ENCODE results near the gene GUCA2A.

The GUCA2A gene

DNA sequence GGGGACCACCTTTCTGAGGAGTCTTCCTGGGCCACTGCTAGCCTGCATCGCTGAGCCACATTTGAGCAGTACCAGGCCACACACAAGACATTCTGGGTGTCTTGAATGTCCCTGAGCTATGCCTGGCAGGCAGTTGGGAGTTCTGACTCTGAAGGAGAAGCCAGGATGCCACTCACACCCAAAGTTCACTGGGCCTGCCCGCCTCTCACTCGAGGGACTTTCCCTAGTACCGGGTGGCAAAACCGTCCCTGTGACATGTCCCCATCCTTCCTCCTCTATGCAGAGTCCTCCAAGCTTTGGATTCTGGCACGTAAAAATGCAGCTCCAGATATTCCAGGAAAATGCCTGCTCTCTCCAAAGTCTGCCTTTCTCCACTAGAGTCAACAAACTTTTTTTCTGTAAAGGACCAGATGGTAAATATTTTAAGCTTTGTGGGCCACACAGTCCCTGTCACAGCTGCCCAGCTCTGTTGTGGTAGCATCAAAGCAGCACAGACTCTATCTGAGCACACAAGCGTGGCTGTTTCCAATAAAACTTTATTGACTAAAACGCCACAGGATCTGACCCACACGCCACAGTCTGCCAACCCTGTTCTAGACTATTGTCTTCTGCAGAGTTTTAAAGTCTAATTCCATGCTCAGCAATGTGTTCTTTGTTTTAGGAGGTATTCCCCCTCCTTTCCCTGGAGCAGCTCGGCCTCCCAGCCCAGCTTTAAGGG is 30.6 kb downstream of the GUCA2A start:
- DNase-seq (ENCODE audit: low spot score) (no peak), FAIRE-seq (no peak)

DNA sequence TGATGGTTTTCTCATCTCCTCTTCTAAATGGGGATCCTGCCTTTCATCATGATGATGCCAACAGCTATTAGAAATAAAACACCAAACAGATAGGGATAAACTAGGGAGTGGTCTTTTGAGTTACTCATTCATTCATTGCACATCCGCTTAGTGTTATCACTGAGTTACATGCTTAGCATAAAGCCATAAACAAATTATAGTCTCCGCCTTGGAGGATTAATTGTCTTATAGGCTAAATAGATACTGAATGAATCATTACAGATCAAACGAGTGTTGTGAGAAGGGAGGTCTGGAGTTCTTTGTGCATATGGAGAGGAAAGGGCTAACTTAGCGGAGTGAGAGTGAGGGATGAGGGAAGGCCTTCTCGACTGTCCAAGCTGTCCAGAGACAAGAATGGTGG is 31.2 kb downstream of the GUCA2A start:
- DNase-seq (ENCODE audit: low spot score), result no peak
- FAIRE-seq, result no peak

DNA sequence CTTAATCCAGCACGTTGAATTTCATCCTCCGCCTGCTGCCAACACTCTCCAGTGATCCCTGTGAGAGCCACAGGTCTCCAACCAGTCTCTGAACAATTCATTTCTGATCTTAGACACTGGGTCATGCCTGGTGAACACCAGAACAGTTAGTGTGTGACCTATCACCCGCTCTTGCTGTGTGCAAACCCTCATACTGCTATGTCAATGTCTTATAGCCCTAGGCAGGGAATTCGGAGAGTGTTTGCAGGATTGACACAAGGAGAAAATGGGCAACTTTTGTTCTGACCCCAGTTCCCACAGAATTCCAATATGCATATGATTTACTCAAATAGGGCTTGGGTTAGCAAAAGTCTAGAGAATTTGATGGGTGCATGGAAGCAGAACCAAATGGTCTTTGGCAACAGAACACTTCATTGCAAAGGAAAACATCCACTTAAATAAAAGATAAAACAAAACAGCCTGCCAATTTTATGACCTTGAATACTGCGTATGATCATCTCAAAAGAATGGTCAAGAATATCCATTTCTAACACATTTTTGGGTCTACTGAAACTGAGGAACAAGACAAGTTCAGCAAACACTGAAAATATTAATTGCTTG is 34.4 kb downstream of the GUCA2A start:
- no peak for FAIRE-seq
- no peak for DNase-seq (ENCODE audit: low spot score)

DNA sequence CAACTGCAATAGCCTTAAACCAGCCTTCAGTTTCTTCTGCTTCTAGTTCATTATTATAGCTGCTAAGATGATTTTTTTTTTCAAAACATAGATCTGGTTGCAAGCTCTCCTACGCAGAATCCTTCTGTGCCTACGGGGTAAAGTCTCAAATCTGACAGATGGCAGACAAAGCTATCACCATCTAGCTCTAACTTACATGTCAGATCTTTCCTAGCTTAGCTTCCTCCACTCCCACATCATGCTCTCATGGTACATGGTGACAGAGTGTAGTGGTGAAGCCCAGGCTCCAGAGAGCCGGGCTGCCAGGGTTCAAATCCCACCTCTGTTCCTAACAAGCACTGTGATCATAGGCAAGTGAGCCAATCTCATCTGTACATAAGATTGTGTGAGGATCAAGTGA is 35.6 kb downstream of the GUCA2A start:
- FAIRE-seq (no peak), DNase-seq (ENCODE audit: low spot score) (no peak)

DNA sequence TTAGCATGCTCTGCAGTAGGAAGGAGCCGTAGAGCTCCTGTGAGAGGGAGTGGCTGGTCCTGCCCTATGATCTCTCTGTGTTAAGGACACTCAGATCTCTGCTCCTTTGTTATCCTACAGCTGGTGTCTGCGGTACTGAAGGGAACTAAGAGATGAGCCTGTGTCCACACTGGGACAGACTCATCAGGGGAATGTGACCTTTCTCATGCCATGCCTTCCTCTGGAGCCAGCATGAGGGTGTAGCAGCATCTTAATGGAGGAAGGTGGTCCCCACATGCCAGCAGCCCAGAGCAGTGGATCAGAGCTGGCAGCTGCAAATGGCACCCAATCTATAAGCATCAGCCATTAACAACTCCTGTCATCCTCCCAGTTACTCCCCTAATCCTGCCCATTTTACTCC is 36.0 kb downstream of the GUCA2A start:
- DNase-seq (ENCODE audit: low spot score), result no peak
- no peak for FAIRE-seq

DNA sequence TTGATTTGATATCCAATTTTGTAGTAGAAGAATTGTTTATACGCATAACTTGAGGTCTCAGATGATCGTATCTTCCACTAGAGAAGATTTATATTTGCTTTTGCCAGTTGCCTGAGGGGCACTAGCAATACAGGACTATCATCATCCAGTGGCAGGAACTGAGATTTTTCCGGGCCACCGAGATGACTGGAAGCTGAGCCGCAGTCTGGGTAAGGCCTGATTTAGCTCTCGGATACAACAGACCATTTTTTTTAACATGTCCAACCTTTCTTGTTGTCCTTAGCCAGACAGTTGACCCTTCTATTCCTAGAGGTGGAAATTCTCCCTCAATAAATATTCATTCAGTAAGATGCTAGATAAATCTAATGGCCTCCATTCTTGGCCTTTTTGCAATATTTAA is 36.8 kb downstream of the GUCA2A start:
- no peak for FAIRE-seq
- DNase-seq (ENCODE audit: low spot score), result no peak

DNA sequence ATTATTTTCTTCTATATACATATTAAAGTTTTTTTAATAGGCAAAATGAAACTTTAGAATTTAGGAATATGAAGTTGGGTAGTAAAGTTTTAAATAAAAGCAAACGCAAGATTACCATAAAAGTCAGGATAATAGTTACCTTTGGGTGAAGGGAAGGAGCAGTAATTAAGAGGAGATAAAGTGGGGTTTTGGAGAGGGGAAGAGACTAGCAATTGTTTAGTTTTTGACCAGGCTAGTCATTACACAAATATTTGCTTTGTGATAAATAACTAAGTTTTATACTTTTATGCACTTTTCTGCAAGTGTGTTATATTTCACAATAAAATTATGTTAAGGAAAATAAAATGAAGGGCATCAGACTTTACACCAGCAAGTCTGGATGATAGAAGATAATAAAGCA is 39.0 kb downstream of the GUCA2A start:
- DNase-seq (ENCODE audit: low spot score), result no peak
- no peak for FAIRE-seq

DNA sequence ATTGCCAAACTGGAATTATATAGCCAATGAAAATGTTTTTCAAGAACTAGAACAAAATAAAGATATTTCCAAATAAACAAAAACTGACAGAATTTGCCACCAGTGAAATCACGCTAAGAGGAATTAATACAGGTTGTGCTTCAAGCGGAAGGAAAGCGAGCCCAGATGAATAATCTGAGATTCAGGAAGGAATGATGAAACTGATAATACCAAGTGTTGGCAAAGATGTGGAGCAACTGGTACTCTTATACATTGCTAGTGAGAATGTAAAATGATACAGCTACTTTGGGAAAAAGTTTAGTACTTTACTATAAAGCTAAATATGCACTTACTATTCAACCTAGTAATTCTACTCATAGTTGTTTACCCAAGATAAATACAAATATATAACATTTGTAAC is 42.1 kb downstream of the GUCA2A start:
- no peak for DNase-seq (ENCODE audit: low spot score)
- no peak for FAIRE-seq

DNA sequence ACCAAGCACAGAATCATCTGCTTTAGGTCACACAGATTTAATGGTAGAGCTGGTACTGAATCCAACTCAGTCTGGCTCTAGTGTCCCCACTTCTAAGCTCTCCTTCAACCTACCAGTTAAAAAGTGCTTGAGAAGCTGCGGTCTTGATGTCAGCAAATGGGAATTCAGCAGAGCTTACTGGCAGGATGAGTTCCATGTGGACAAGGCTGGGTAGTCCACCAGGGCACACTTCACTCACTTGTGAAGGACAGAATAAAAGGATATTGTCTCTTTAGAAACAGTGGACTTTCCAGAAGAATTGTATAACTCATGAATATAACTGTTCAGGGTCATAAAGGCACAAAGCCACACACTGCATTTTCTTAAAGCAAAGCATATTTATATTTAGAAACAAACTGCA is 46.4 kb downstream of the GUCA2A start:
- DNase-seq (ENCODE audit: low spot score) (no peak), FAIRE-seq (no peak)

DNA sequence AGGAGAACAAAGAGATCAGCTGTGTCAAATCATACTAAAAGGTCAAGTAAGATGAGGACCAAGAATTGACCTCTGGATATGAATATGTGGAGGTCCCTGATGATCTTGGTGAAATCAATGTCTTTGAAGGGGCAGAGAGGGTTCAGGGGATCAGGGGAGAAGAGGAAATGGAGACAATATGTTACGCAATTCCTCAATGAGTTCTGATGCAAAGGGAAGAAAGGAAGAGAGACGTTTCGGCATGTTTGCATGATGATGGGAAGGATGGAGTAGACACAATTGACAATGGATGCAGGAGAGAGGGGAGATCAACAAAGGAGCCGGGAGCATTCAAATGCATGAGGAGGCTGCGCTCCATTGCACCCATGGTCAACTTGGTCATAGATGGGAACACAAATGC is 47.3 kb downstream of the GUCA2A start:
- FAIRE-seq (no peak), DNase-seq (ENCODE audit: low spot score) (no peak)

DNA sequence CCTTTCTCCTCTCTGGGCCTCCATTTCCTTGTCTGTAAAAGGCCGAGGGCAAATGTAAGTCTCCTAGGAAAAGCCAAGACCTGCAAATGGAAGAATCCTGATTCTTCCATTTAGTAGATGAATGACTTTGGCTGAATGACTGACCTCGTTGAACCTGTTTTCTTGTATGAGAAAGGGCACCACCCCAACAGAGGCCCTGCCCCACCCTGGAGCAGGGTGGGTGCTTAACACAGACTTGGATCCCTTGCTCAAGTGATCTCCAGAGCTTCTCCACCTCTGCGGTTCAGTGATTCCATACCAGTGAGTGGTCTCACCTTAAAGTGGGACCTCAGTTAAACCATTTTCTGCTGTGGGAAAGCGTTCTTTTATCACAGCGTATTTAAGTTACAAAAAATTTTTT is 50.3 kb downstream of the GUCA2A start:
- FAIRE-seq, result no peak
- DNase-seq (ENCODE audit: low spot score), result no peak

Data from RCC 7860 (cell line).